ENCODE results near the gene C22orf42.

GRCh38 chr22:32112380-32112779 lies 46.7 kb downstream of the C22orf42 start:
- TF ChIP-seq CTCF (IDR thresholded peaks at IDR 0.05; ENCODE audit: low read depth, low read length) = no peak
- TF ChIP-seq EZH2phosphoT487 (IDR thresholded peaks at IDR 0.05; ENCODE audit: low read depth) = no peak

Data from OCI-LY3 (cell line).